ENCODE measurements around the gene DCST2. TPM values are rescaled to one million over a fixed set of nuclear protein-coding genes. Genes with fewer than 3 reads are reported as not detected.

Gene DCST2
- total and polyA plus RNA-seq, 2 of the 8 experiments (the other 6 are each of a cell fraction or from before 2014, with no cell fraction given), result 0.43 to 2.1 TPM

DNA sequence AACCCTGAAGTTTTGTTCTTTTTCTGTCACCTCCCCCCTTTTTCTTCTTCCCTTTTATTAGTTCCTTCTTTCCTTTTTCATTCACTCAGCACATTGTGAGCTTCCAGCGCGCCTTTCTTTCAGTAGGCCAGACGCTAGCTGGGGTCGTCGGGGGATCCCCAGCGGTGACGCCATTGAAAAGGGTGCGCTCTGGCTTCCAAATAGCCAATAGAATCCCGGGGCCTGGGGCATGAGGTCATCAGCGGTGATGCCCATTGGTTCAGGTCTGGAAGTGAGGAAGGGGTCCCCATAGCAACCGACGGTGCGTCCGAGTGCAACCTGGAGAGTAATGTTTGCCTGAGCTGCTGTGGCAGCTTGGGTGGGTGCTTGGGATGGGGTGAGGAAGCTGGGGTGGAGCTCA is 38.1 kb upstream of the DCST2 start:
- Histone ChIP-seq H3K4me3 (ENCODE audit: extremely low read depth in 1 of 4, insufficient read depth in 2 of 4, low read depth in 3 of 4, low read length in 4 of 4) (peak overlapping the region in 2 of 4 experiments; percentile 60 to 64; a peak in 4 of 8 replicates), H3K4me2 (ENCODE audit: insufficient read depth in 1 of 2, low read depth in 2 of 2, low read length in 2 of 2) (peak overlapping the region; percentile 97 to 99), H3K4ac (replicated peaks; ENCODE audit: insufficient read length, low read depth, low read length) (no peak overlapping the region), H3K4me1 (replicated peaks in 1 of 4; ENCODE audit: control insufficient read depth in 3 of 4, insufficient read depth in 4 of 4, low read length in 3 of 4) (peaks cover 4 to 30% (median 21%) of the 10 kb centered on the region in 4 experiments), H2AK5ac (ENCODE audit: low read depth, low read length) (no peak overlapping the region), H4K91ac (replicated peaks; ENCODE audit: insufficient read length, low read length) (no peak overlapping the region), H2BK120ac (replicated peaks; ENCODE audit: low read depth, low read length) (no peak overlapping the region), H4K5ac (ENCODE audit: insufficient read length, low read depth, low read length) (no peak overlapping the region), H3K23me2 (ENCODE audit: low read depth, low read length) (peaks cover 11% of the 10 kb centered on the region), H2AFZ (ENCODE audit: low read length) (no peak overlapping the region), H3K27ac (ENCODE audit: low read depth, low read length) (no peak overlapping the region), H3K9me3 (ENCODE audit: insufficient read depth in 2 of 2, low read depth in 1 of 2, low read length in 1 of 2) (no peaks in the 10 kb centered on the region), H3K36me3 (ENCODE audit: control insufficient read depth in 2 of 4, insufficient read depth in 4 of 4, low read length in 3 of 4) (peaks cover 0 to 12% (median 3%) of the 10 kb centered on the region in 4 experiments; a peak in 4 of 8 replicates), H3K18ac (ENCODE audit: extremely low read depth, low read length) (no peak overlapping the region), H2BK20ac (ENCODE audit: low read length) (no peak overlapping the region), H3K56ac (replicated peaks; ENCODE audit: insufficient read length, low read depth, low read length) (no peak overlapping the region), H2BK12ac (ENCODE audit: low read depth, low read length) (no peak overlapping the region), H2BK15ac (ENCODE audit: low read length) (no peak overlapping the region), H3K23ac (ENCODE audit: insufficient read length) (no peak overlapping the region), H2BK5ac (ENCODE audit: low read depth, low read length) (no peak overlapping the region), H3K9ac (replicated peaks in 1 of 4; ENCODE audit: extremely low read depth in 1 of 4, low read depth in 3 of 4, low read length in 3 of 4) (0 out of 7 replicates have a peak overlapping the region, but pooled peaks of 1 of the 4 experiments have one; percentile 33), H4K8ac (ENCODE audit: extremely low read depth, insufficient read depth, low read length) (no peak overlapping the region), H4K20me1 (replicated peaks in 1 of 2; ENCODE audit: control insufficient read depth in 1 of 2, insufficient read depth in 2 of 2, low read length in 2 of 2) (peaks cover 9 to 13% of the 10 kb centered on the region in 2 experiments), H3K79me2 (ENCODE audit: control insufficient read depth in 1 of 2, insufficient read depth in 2 of 2, low read length in 2 of 2) (no peaks in the 10 kb centered on the region), H3K79me1 (ENCODE audit: low read depth, low read length) (no peaks in the 10 kb centered on the region), H3K27me3 (replicated peaks in 1 of 4; ENCODE audit: control insufficient read depth in 3 of 4, extremely low read depth in 1 of 4, insufficient read depth in 3 of 4, low read length in 3 of 4) (peaks cover 0 to 7% (median 1%) of the 10 kb centered on the region in 4 experiments; a peak in 3 of 7 replicates), H3K14ac (ENCODE audit: insufficient read length) (no peak overlapping the region)
- DNase-seq (ENCODE audit: low read depth in 1 of 2, low spot score in 2 of 2), result peak in 1 of 2 experiments; percentile 91
- CTCF ChIA-PET (ENCODE audit: partially characterized antibody), result interaction anchor here (0.7 to 33.9 kb wide), 7 partner anchors 8 to 96 kb away, joined by 3 to 907 read pairs (median 9); partner anchors contain the start of genes ADAM15, EFNA1, EFNA3 and EFNA4
- POLR2A ChIA-PET (ENCODE audit: partially characterized antibody), result interaction anchor here (1.0 to 3.2 kb wide), 6 partner anchors 8 to 123 kb away, joined by 3 to 21 read pairs (median 7); partner anchors contain the start of gene EFNA4
- WGBS, 2 experiments (ENCODE audit: extremely low coverage in 1 of 2, insufficient coverage in 1 of 2, insufficient read length in 1 of 2, insufficient replicate concordance in 2 of 2, low coverage in 1 of 2, low lambda C conversion rate in 2 of 2, missing lambda C conversion rate in 1 of 2), result 6% methylated on average over 14 of the region's 14 CpGs; no CpG with 5 or more reads in 1 of the 2 experiments
- FAIRE-seq, result peak; percentile 24
- TF ChIP-seq SP1 (IDR thresholded peaks at IDR 0.05; ENCODE audit: low read depth, low read length), result peak; percentile 71
- TF ChIP-seq TBP (IDR thresholded peaks at IDR 0.05; ENCODE audit: low read depth, low read length), result no peak
- peak; percentile 93 for TF ChIP-seq JUND (IDR thresholded peaks at IDR 0.05; ENCODE audit: low read length)
- no peak for TF ChIP-seq EGR1 (IDR thresholded peaks at IDR 0.05; ENCODE audit: borderline replicate concordance, low read depth, low read length)
- no peak for TF ChIP-seq KDM1A (IDR thresholded peaks at IDR 0.05; ENCODE audit: borderline replicate concordance, low read length)
- TF ChIP-seq MAFK (IDR thresholded peaks at IDR 0.05; ENCODE audit: low read depth, low read length), result no peak
- peak; percentile 27; the same call in 1 of the 2 replicates for TF ChIP-seq CHD2 (IDR thresholded peaks at IDR 0.05; ENCODE audit: low read length)
- peak; percentile 40; the same call in 1 of the 2 replicates for TF ChIP-seq YY1 (IDR thresholded peaks at IDR 0.05; ENCODE audit: low read depth, low read length)
- TF ChIP-seq CREB1 (IDR thresholded peaks at IDR 0.05), result peak; percentile 82
- no peak for TF ChIP-seq TCF12 (IDR thresholded peaks at IDR 0.05; ENCODE audit: low read depth, low read length)
- no peak for TF ChIP-seq ZNF274 (IDR thresholded peaks at IDR 0.05; ENCODE audit: borderline replicate concordance, extremely low read depth, low read length)
- no peak for TF ChIP-seq CEBPB (IDR thresholded peaks at IDR 0.05; ENCODE audit: low read depth, low read length)
- peak in 1 of 2 experiments; percentile 78; a peak in 2 of 4 replicates for TF ChIP-seq SIN3A (conservative IDR thresholded peaks at IDR 0.05 in 1 of 2, IDR thresholded peaks at IDR 0.05 in 1 of 2; ENCODE audit: low read depth in 1 of 2, low read length in 2 of 2)

Data from H1 (cell line).